Mesothelial cell of epicardium (in vitro differentiated cells): Measurements from ENCODE around the gene TMPRSS9. TPM values are rescaled to one million over a fixed set of nuclear protein-coding genes. Genes with fewer than 3 reads are reported as not detected.

Experiments used
- DNase-seq, 2 experiments: peaks; one replicate each; pipeline ENCODE4 v3.0.0; 2021; ENCODE audit warnings: low spot score in 2 of 2; ENCODE audit not compliant: unreplicated experiment in 2 of 2
- H3K27ac Mint-ChIP-seq: 2 replicates; pipeline ENCODE4 v1.8.0; 2021; ENCODE audit warnings: mixed read lengths
- H3K27me3 Mint-ChIP-seq: 2 replicates; pipeline ENCODE4 v1.8.0; 2021; ENCODE audit warnings: low read depth, mixed read lengths
- H3K36me3 Mint-ChIP-seq: 2 replicates; pipeline ENCODE4 v1.8.0; 2021; ENCODE audit warnings: mixed read lengths
- H3K4me1 Mint-ChIP-seq: 2 replicates; pipeline ENCODE4 v1.8.0; 2021; ENCODE audit warnings: mixed read lengths
- H3K4me3 Mint-ChIP-seq: 2 replicates; pipeline ENCODE4 v1.8.0; 2021; ENCODE audit warnings: mild to moderate bottlenecking, moderate library complexity, mixed read lengths
- H3K9me3 Mint-ChIP-seq: 2 replicates; pipeline ENCODE4 v1.8.0; 2021; ENCODE audit warnings: mixed read lengths
- CTCF ChIP-seq: fragments of 200-600 bp; sonication (generic); IDR thresholded peaks from one replicate; pipeline ENCODE4 v1.5.0; 2021; ENCODE audit warnings: antibody characterized with exemption; ENCODE audit not compliant: unreplicated experiment
- total RNA-seq: library from RNA; stranded (reverse); gene quantifications from 3 replicates; pipeline ENCODE4 v1.2.1, GENCODE V29; 2021

TMPRSS9 gene
- total RNA-seq, 1 donor from 2014 or later: 1.4 TPM

- Mint-ChIP-seq H3K36me3 (no peaks in the 10 kb centered on the region), H3K9me3 (no peaks in the 10 kb centered on the region), H3K27me3 (no peaks in the 10 kb centered on the region), H3K4me3 (peak overlapping the region; percentile 22), H3K4me1 (peaks cover 10% of the 10 kb centered on the region), H3K27ac (no peak overlapping the region)
- no peak for TF ChIP-seq CTCF
- no peak for DNase-seq
Observed at GRCh38 chr19:2423915-2424685, 64.0 kb downstream of the TMPRSS9 start.

- Mint-ChIP-seq H3K4me3 (peak overlapping the region; percentile 88), H3K4me1 (peaks cover 10% of the 10 kb centered on the region), H3K9me3 (no peaks in the 10 kb centered on the region), H3K36me3 (no peaks in the 10 kb centered on the region), H3K27ac (no peak overlapping the region), H3K27me3 (no peaks in the 10 kb centered on the region)
- DNase-seq: peak in 1 of 2 experiments; percentile 74
- TF ChIP-seq CTCF: peak; percentile 41
Observed at GRCh38 chr19:2424686-2425621, 64.9 kb downstream of the TMPRSS9 start.

- no peak for TF ChIP-seq CTCF
- peak overlapping the region; percentile 86 for H3K27ac Mint-ChIP-seq
- no peaks in the 10 kb centered on the region for H3K9me3 Mint-ChIP-seq
- no peak for DNase-seq
- H3K4me3 Mint-ChIP-seq: peak overlapping the region; percentile 88
- no peaks in the 10 kb centered on the region for H3K27me3 Mint-ChIP-seq
- H3K4me1 Mint-ChIP-seq: peaks cover 10% of the 10 kb centered on the region
- H3K36me3 Mint-ChIP-seq: no peaks in the 10 kb centered on the region
Observed at GRCh38 chr19:2425622-2426581, 65.8 kb downstream of the TMPRSS9 start.

- Mint-ChIP-seq H3K27me3 (no peaks in the 10 kb centered on the region), H3K27ac (peak overlapping the region; percentile 97), H3K36me3 (no peaks in the 10 kb centered on the region), H3K4me3 (peak overlapping the region; percentile 88), H3K4me1 (peaks cover 10% of the 10 kb centered on the region), H3K9me3 (no peaks in the 10 kb centered on the region)
- DNase-seq: peak in 1 of 2 experiments; percentile 62
- no peak for TF ChIP-seq CTCF
Observed at GRCh38 chr19:2426611-2427428, 66.8 kb downstream of the TMPRSS9 start.
